ENCODE data around the gene WARS2.

DNA sequence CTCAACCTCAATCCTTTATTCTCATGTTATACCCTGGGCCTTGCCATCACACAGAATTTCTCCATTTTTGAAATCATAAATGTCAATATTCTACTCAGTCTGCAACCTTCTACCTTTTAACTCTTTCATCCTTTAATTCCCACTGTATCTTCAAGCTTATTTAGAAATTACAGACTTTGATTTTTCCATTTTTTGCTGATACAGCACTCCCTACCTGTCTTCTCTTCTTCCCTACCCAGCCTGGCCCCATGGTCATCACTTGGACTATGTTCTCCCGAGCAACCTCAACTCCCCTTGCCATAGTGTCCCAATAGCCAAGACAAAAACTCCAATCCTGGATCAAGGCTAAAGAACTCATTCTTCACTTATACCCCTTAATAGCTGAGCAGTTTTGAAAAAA lies 14.6 kb downstream of the WARS2 start:
- TF ChIP-seq CTCF (conservative IDR thresholded peaks at IDR 0.05) (no peak), ZFX (IDR thresholded peaks at IDR 0.05) (no peak)
